HepG2 (cell line): ENCODE results near the gene GREM2. TPM values are rescaled to one million over a fixed set of nuclear protein-coding genes. Genes with fewer than 3 reads are reported as not detected.

Experiments
- ATAC-seq: fragments of 200-7000 bp; cut with Tn5 transposase; 3 replicates; pipeline ENCODE4 v1.9.1; 2020; ENCODE audit warnings: mild to moderate bottlenecking, moderate library complexity
- BruUV-seq: library from RNA; stranded (reverse); fragments of 400-500 nt; replicated peaks from 2 replicates; lab custom pipeline; 2021; lab: Mats Ljungman, UMichigan
- CTCF ChIA-PET: fragments of 300-600 bp; formaldehyde crosslinking; extraction: SDS; loops from one replicate; lab custom pipeline; 2021; ENCODE audit warnings: low total read pairs, inconsistent platforms, low intra/inter-chr PET ratio; lab: Yijun Ruan, JAX
- POLR2A ChIA-PET: fragments of 350-600 bp; sonication (Branson Sonifier 250); formaldehyde crosslinking; loops from one replicate; lab custom pipeline; 2020; ENCODE audit warnings: antibody characterized with exemption, inconsistent platforms; lab: Yijun Ruan, JAX
- DNase-seq: peaks from one replicate; pipeline ENCODE4 v3.0.0-alpha.2; 2015; ENCODE audit warnings: low spot score
- FAIRE-seq: peaks from 3 replicates; lab custom pipeline; 2011; peaks lifted over from hg19 to GRCh38; lab: Jason Lieb, UNC
- H2AFZ ChIP-seq: one replicate; pipeline ENCODE4 v1.6.1; 2011; ENCODE audit warnings: low read length, inconsistent platforms
- H3K27ac ChIP-seq: fragments of 300-600 bp; 3 replicates; pipeline ENCODE4 v1.8.0; 2011; ENCODE audit warnings: mixed run types, mild to moderate bottlenecking, mixed read lengths, low read length, inconsistent platforms; ENCODE audit not compliant: insufficient read depth; ENCODE audit errors: extremely low read length
- H3K27me3 ChIP-seq, 2 experiments: fragments of 200-600 bp in 1 of 2; 2 replicates in 1 of 2; 3 replicates in 1 of 2; pipeline versions ENCODE4 v1.6.0 to v1.8.0; 2011; ENCODE audit warnings: low read length in 2 of 2, mild to moderate bottlenecking in 2 of 2, moderate library complexity in 2 of 2, inconsistent platforms in 1 of 2; ENCODE audit not compliant: insufficient read depth in 2 of 2, control insufficient read depth in 1 of 2
- H3K36me3 ChIP-seq, 2 experiments: fragments of 200-600 bp in 1 of 2; replicated peaks in 1 of 2; 2 replicates in 1 of 2; 3 replicates in 1 of 2; pipeline versions ENCODE4 v1.5.1 to v1.8.0; 2011; ENCODE audit warnings: low read length in 2 of 2, inconsistent platforms in 1 of 2; ENCODE audit not compliant: insufficient read depth in 2 of 2, control insufficient read depth in 1 of 2
- H3K4me1 ChIP-seq: 2 replicates; pipeline ENCODE4 v1.5.1; 2012; ENCODE audit warnings: low read length, inconsistent platforms; ENCODE audit not compliant: insufficient read depth
- H3K4me2 ChIP-seq: 2 replicates; pipeline ENCODE4 v1.6.0; 2011; ENCODE audit warnings: low read depth, low read length, inconsistent platforms
- H3K4me3 ChIP-seq, 3 experiments: fragments of 200-600 bp in 1 of 3; sonication (generic), shearing (Covaris generic) in 1 of 3; replicated peaks in 1 of 3; 2 replicates each; pipeline ENCODE4 v1.5.1; 2011 to 2016; ENCODE audit warnings: low read length in 3 of 3, inconsistent platforms in 2 of 3, low read depth in 2 of 3, mild to moderate bottlenecking in 2 of 3, control low read depth in 1 of 3, mixed read lengths in 1 of 3; ENCODE audit not compliant: insufficient read depth in 1 of 3
- H3K79me2 ChIP-seq: one replicate; pipeline ENCODE4 v1.6.1; 2011; ENCODE audit warnings: low read length, inconsistent platforms; ENCODE audit not compliant: insufficient read depth
- H3K9ac ChIP-seq: 2 replicates; pipeline ENCODE4 v1.6.0; 2011; ENCODE audit warnings: mild to moderate bottlenecking, low read depth, low read length, inconsistent platforms; ENCODE audit not compliant: insufficient read depth
- H3K9me3 ChIP-seq: 2 replicates; pipeline ENCODE4 v1.5.1; 2012; ENCODE audit warnings: mild to moderate bottlenecking, low read length
- H4K20me1 ChIP-seq: 2 replicates; pipeline ENCODE4 v1.6.0; 2011; ENCODE audit warnings: inconsistent platforms, mild to moderate bottlenecking, low read length, moderate library complexity; ENCODE audit not compliant: insufficient read depth
- AHR ChIP-seq: IDR thresholded peaks from 2 replicates; pipeline ENCODE4 v1.6.1; 2018; ENCODE audit warnings: missing genetic modification reagents, missing compliant biosample characterization
- SMAD1 ChIP-seq: sonication (generic); formaldehyde crosslinking; IDR thresholded peaks from 2 replicates; pipeline ENCODE4 v1.4.0; 2020; ENCODE audit warnings: missing genetic modification reagents, low read depth, mild to moderate bottlenecking, borderline replicate concordance
- ZBTB42 ChIP-seq: sonication (generic); formaldehyde crosslinking; IDR thresholded peaks from 2 replicates; pipeline ENCODE4 v1.5.0; 2020; ENCODE audit warnings: mild to moderate bottlenecking, missing genetic modification reagents
- WGBS: methylation state at CpG from one replicate; pipeline ENCODE4 v1.1.6; 2017; ENCODE audit warnings: low lambda C conversion rate; 5-methylcytosine and 5-hydroxymethylcytosine counted together
- in situ Hi-C: cut with HindIII; loops from 2 replicates; pipeline ENCODE4 v1.10.0; 2017; ENCODE audit warnings: low pct_unique_long_range_greater_than_20kb; ENCODE audit not compliant: extremely low pct_ligation_motif_present
- intact Hi-C: fragments of 100-400 bp; cut with micrococcal nuclease; formaldehyde crosslinking; loops from one replicate; pipeline ENCODE4 v1.10.0; 2022; ENCODE audit not compliant: unreplicated experiment
- polyA plus RNA-seq, 8 experiments: library from polyadenylated mRNA; depleted of rRNA in 3 of 8; stranded (reverse) in 7 of 8; unstranded in 1 of 8; fragments of >200 nt; fragmentation: Illumina TruSeq in 4 of 8; extraction: Trizol in 4 of 8; gene quantifications; 2 replicates each; pipeline versions ENCODE4 v1.2.1 to v1.2.3, GENCODE V29; 2011 to 2016; ENCODE audit warnings: low read depth in 4 of 8, missing spikeins in 1 of 8, mixed read lengths in 1 of 8; ENCODE audit not compliant: insufficient read depth in 1 of 8
- total RNA-seq, 5 experiments: library from RNA; depleted of rRNA; stranded (reverse); fragments of >200 nt; fragmentation: Illumina TruSeq; extraction: Trizol; gene quantifications; 2 replicates each; pipeline ENCODE4 v1.2.3, GENCODE V29; 2016; ENCODE audit warnings: low read depth in 1 of 5
- TF ChIP-seq, protein P1 (sequence below): sonication (generic); formaldehyde crosslinking; IDR thresholded peaks from 2 replicates; pipeline ENCODE4 v1.4.0; 2020; ENCODE audit warnings: missing genetic modification reagents
- TF ChIP-seq, protein P2 (sequence below): sonication (generic); formaldehyde crosslinking; IDR thresholded peaks from 2 replicates; pipeline ENCODE4 v1.4.0; 2020; ENCODE audit warnings: missing genetic modification reagents, borderline replicate concordance

Gene GREM2
- total and polyA plus RNA-seq, 2 of the 13 experiments (the other 11 are each of a cell fraction or from before 2014, with no cell fraction given): 0.07 TPM; not detected in 1

DNA sequence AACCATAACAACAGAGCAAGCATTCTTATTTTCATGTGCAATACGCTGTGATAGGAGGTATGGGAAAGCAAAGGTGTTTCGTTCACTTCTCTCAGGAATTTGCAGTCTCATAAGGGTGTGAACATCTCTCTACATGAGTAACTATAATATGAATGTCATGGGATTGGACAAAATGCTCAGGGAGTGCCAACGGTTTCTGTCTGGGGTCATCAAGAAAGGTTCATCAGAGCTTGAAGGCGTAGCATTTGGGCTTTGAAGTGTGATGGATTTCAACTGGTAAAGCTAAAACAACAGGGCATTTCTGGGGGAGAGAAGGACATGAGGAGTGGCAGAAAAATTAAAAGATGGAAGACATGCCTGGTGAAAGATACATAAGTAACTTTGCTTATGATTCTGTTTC, 32.4 kb downstream of the GREM2 start:
- ATAC-seq (no peak), DNase-seq (no peak), FAIRE-seq (no peak)
- WGBS: 29% methylated on average over 4 of the region's 4 CpGs
- Histone ChIP-seq H4K20me1 (no peaks in the 10 kb centered on the region), H3K79me2 (no peaks in the 10 kb centered on the region), H3K27ac (no peak overlapping the region), H3K9me3 (no peaks in the 10 kb centered on the region), H3K4me1 (no peaks in the 10 kb centered on the region), H3K27me3 (no peaks in the 10 kb centered on the region), H3K9ac (no peak overlapping the region), H3K4me3 (no peak overlapping the region), H3K36me3 (no peaks in the 10 kb centered on the region), H2AFZ (no peak overlapping the region), H3K4me2 (no peak overlapping the region)
- in situ Hi-C loops (no loop called here), intact Hi-C loops (no loop called here)
- no TSS peak for BruUV-seq
- ChIA-PET POLR2A (no interaction called here), CTCF (no interaction called here)
- no peak for TF ChIP-seq ZBTB42 (CRISPR knock-in tag)
- no peak for TF ChIP-seq SMAD1

DNA sequence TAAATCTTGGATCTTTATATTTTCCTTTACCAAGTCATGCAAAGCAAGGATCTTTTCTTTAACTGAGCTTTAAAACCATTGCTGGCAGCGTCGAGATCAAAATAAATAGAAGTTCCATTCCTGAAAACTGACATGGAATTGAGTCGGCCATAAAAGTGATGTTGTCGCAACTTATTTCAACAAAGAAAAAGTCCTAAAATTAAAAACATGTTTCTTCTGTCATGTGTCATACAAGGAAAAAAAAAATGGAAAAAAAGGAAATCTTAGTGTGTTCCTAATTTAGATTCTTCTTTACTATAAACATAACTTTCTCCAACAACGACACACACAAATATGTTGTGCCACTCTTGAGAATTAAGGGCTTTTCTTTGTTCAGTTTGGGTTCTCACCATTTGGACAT, 34.9 kb downstream of the GREM2 start:
- Histone ChIP-seq H3K27ac (no peak overlapping the region), H3K27me3 (no peaks in the 10 kb centered on the region), H3K9ac (no peak overlapping the region), H3K36me3 (no peaks in the 10 kb centered on the region), H4K20me1 (no peaks in the 10 kb centered on the region), H3K79me2 (no peaks in the 10 kb centered on the region), H3K4me1 (peaks cover 6% of the 10 kb centered on the region; the same call in 1 of the 2 replicates), H2AFZ (no peak overlapping the region), H3K9me3 (no peaks in the 10 kb centered on the region), H3K4me2 (no peak overlapping the region), H3K4me3 (no peak overlapping the region)
- POLR2A ChIA-PET: no interaction called here
- FAIRE-seq: no peak
- in situ Hi-C loops: no loop called here
- TF ChIP-seq, protein P1, sequence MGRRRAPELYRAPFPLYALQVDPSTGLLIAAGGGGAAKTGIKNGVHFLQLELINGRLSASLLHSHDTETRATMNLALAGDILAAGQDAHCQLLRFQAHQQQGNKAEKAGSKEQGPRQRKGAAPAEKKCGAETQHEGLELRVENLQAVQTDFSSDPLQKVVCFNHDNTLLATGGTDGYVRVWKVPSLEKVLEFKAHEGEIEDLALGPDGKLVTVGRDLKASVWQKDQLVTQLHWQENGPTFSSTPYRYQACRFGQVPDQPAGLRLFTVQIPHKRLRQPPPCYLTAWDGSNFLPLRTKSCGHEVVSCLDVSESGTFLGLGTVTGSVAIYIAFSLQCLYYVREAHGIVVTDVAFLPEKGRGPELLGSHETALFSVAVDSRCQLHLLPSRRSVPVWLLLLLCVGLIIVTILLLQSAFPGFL (CRISPR knock-in tag): no peak
- no peak for TF ChIP-seq AHR
- TF ChIP-seq, protein P2, sequence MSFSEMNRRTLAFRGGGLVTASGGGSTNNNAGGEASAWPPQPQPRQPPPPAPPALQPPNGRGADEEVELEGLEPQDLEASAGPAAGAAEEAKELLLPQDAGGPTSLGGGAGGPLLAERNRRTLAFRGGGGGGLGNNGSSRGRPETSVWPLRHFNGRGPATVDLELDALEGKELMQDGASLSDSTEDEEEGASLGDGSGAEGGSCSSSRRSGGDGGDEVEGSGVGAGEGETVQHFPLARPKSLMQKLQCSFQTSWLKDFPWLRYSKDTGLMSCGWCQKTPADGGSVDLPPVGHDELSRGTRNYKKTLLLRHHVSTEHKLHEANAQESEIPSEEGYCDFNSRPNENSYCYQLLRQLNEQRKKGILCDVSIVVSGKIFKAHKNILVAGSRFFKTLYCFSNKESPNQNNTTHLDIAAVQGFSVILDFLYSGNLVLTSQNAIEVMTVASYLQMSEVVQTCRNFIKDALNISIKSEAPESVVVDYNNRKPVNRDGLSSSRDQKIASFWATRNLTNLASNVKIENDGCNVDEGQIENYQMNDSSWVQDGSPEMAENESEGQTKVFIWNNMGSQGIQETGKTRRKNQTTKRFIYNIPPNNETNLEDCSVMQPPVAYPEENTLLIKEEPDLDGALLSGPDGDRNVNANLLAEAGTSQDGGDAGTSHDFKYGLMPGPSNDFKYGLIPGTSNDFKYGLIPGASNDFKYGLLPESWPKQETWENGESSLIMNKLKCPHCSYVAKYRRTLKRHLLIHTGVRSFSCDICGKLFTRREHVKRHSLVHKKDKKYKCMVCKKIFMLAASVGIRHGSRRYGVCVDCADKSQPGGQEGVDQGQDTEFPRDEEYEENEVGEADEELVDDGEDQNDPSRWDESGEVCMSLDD (CRISPR knock-in tag): no peak
- 47% methylated on average over 5 of the region's 5 CpGs for WGBS
- intact Hi-C loops: no loop called here
- BruUV-seq: no TSS peak
- DNase-seq: no peak
- CTCF ChIA-PET: no interaction called here
- no peak for ATAC-seq
